Hematopoietic multipotent progenitor cell treated with erythropoietin and hydrocortisone succinate and interleukin-3 and kit ligand, for 6 days (in vitro differentiated cells): ENCODE results near the gene RAB14.
A peak's percentile ranks its signal among the peaks of the same experiment; 100 is the strongest.

Experiments used
- DNase-seq: peaks from one replicate; pipeline ENCODE4 v3.0.0-alpha.2; 2015

RAB14 gene

DNA sequence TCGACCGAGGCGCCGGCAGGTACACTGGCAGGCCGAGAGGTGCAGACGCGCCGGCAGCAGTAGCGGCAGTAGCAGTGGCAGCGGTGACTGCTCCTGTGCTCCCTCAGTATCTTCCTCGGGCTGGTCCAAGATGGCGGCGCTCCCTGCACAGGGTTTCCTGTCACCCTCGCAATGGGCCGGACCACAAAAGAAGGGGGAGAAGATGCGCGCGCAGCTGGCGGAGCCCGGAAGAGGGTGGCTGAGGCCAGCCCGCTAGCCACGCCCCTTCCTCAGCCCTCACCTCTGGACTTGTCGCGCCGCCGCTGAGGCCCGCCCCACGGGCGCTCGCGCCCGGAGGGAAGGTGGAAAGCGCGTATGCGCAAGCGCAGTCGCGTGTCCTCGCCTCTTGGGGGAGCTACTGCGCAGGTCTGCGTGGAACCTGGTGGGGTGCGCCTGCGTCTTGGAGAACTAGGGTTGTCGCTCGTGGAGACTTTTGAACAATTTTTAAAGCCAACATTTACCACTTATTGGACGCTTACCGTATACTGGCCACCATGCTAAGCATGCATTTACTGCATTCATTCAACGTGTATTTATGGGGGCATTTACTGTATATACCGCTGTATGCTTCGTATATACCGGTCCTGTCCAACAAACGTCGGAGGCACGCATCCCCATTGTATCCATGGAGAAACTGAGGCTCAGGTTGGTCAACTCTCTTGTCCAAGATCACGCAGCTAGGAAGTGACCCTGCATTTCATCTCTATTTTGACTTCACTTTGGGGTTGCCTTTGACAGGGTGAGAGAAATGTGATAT, at the start of gene RAB14:
TSS of gene RAB14 (minus strand) at position 132 of the 796 bp plus-strand sequence. CDS start 8,457 bp downstream, outside the sequence.
- DNase-seq = peak; percentile 100

DNA sequence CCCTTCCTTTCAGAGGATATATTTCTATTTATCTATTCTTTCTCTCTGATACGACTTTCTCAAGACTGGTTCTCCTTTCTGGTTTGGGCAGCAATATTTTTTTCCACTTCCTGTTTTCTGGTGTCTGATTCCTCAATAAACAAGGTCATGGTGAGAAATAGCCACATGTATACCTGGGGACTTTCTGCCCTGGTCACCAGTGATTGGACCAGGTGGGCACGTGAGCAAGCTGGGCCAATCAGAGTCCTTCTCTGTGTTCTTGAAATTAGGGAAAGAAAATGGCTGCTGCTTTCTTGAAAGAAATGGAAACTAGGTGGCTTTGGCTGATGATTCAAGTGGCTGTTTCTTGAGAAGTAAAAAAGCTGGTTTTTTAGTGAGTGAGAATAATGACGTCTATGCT, 47.9 kb upstream of the RAB14 start:
- peak; percentile 47 for DNase-seq

DNA sequence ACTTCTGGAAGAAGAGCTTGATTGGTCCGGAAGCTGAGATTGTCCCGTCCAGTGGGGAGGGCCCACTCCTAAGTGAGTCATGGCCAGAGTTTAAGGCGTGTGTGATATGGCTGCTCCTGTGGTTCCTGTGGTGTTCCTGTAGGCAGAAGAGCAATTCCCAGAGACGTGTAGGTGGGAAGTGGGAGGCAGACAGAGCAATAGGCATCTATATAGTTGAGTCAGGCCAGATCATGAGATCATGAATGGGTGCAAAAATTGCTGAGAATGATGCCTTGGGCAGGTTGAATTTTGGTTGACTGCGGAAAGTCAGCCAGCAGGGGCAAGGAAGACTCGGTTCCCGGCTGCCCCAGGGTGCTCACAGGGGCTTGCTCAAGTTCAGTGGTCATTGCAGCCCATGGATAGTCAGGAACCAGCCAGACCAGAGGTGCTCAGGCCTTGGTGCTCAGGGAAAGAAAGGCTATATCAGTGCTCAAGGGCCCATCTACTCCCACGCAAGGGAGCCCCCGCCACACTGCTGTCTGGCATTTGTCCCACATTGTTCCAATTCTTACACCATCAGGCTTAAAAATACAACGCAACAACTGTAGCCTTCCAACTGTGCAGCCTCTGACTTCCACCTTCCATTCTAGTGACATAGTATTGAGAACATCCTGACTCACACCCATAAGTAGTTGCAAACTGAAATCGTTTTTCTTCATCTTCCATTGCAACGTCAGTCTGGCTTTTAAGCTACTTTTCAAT, 45.3 kb upstream of the RAB14 start:
- no peak for DNase-seq

DNA sequence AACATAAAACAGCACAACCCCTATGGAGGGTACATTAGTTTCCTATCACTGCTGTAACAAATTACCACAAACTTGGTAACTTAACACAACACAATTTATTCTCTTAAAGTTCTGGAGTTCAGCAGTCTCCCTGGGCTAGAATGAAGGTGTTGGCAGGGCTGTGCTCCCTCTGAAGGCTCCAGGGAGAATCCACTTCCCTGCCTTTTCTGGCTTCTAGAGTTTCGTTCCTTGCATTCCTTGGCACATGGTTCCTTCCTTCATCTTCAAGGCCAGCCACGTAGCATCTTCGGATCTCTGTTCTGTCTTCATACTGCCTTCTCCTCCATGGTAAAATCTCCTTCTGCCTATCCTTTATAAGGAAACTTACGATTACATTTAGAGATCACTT, 41.3 kb upstream of the RAB14 start:
- no peak for DNase-seq

DNA sequence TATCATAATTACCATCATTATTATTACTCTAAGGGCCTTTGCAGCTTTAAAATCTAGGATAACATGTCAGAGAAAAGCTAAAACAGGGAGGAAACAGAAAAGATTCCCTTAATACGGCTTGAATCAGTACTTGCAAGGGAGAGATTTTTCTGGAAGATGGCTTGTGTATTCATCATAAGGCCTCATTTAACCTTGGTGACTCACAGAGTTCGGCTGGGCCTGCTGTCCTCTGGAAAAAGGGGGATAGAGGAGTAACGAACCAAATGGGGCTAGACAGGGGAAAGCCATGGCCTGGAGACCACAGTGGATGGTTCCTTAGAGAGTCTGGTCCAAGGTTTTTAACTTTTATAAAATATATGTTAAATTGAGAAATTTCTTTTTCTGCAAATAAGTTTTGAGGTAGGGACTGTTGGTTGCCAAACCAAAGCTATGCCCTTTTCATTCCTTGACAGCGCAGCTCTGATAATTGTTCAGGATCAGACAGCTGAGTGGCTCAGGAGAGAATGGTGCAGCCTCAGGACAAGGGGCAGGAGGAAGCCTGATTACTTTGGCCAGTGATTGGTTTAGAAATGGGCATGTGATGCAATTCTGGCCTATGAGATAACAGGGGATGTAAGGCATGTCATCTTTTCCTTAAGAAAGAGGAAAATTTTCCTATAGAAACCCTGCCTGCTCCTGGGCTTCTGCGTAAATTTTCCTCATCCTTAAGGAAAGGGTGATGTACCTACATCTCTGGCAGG, 40.7 kb upstream of the RAB14 start:
- no peak for DNase-seq

DNA sequence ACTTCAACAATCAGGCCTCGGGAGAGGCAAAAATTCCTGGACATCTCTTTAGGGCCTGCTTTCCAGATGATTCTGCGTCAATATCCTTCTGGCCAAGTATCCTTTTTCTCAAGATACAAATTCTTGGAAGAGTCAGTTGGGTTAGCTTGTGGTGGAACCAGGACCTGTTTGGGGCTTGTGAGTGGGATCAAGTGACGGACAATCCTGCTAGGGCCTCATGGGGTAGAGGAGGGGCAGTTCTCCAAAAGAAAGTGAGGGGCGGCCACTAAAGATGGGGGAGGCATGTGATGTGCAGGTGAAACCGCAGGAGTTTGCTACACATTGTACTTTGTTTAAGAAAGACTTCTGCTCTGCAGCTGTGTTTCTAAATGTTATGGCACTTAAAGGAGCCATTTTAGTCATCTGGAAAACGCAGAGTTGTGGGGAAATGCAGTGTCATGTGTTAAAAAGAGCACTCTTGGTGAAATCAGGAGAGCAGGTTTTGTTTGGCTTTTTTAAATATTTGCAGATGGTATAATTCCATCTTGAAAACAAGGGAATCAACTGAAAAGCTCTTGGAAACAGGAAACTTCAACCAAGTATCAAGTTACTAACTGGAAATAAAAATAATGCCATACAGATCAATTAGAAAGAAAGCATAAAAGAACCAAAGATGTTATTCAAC, 38.9 kb upstream of the RAB14 start:
- no peak for DNase-seq

DNA sequence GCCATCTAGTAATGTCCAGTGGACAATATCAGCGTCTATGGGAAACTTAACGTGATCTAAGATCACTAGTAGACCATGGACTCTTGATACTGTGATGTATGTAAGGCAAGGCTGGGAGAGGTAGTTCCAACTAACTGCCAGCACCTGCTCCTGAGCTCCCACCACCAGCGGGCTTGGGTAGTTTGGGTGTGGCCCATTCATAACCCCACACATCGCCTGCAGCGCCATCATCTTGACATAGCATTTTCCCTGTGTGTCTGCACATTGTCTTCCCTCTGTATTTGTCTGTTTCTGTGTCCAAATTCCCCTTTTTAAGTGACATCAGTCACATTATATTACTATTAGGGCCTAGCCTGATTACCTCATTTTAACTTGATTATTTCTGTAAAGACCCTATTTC, 38.2 kb upstream of the RAB14 start:
- no peak for DNase-seq

DNA sequence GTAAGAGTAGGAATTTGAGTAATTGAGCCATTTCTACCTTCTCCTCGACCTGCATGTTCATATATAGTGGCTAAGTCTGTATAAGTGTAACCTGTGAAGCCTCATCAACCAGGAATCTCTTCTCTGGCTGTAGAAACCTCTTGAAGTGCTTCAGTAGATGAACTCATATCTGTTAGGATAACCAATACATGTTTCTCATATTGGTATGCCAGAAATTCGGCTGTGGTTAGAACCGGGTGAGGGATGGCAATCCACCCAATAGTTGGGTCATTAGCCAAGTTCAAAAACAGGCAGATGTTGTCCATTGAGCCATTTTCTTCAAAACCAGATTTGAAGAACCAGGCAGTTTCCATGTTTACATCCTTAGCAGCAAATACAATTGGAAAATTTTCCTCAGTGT, 37.4 kb upstream of the RAB14 start:
- no peak for DNase-seq

DNA sequence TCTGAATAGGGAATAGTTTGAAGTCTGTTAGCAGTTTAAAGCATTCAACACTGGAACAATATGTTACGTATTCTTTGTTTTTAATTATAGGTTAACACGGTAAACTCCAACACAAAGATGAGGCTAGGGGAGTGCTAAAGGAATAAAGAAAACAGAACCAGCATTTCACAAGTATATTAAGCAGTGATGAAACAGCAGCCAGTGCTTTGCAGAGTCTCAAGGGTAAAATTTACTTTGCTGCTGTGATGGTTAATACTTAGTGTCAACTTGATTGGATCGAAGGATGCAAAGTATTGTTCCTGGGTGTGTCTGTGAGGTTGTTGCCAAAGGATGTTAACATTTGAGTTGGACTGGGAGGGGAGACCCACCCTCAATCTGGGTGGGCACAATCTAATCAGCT, 36.2 kb upstream of the RAB14 start:
- DNase-seq = no peak

DNA sequence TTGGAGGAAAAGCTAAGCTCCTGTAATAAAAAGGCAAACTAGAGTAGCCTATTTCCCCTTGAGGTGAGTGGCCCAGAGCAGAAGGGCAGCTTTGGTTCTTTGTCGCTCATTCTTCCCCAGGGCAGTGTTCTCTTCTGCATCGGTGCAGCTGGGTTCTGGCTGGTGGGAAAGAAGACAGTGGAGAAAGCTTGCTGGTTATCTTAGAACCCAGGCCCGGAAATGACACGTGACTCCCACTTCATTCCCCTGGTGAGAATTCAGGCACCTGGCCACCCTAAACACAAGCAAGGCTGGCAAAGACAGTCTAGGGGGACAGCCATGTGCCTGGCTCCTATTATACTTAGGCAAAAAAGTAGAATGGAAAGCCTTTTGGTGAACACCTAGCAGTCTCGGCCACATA, 33.8 kb upstream of the RAB14 start:
- DNase-seq = no peak

DNA sequence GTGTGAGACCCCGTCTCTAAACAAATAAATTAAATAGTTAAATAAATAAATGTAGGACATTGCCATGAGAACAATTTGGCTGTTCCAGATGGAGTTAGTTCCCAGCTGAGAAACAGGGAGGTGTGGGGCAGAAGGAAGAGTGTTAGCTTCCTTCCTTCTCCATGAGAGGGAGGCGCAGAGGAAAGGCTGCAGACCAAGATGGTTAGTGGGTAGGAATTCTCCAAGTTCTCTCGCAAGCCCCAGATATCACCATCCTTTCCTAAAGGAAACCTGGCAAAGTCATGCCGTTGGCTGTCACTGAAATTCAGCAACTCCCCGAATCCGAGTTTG, 33.1 kb upstream of the RAB14 start:
- no peak for DNase-seq

DNA sequence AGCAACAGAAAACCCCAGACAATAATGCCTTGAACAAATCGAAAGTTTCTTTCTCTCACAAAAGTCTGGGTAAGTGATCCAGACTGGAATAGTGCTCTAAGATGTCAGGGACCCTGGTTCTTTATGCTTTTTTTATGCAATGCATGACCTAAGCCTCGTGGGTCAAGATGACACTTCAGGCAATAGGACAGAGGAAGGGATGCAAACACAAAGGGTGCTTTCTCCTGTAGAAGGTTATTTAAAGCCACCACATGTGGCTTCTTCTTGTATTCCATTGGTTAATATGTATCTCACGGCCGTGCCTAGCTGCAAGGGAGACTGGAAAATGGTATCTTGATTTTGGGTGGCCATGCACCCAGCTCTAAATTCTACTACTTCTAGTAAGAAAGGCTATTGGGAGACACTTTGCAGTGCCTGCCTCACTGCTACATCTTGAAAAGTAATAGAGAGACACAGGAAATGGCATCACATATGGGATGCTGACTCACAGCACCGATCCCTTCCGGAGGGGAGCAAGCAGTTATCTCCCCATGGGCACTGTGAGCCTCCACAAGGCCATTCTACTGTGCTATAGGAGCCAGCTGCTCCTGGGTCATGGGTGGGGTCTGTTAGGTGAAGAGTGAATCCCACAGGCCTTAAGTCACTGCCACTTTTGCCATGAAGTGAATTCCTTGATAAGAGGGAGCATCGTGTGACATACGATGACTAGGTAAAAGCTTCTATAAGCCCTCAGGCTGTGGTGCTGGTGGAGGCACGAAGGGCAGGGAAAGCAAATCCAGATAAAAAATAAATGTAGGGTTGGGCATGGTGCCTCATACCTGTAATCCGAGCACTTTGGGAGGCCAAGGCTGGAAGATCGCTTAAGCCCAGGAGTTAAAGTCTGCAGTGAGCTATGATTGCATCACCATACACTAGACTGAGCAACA, 32.5 kb upstream of the RAB14 start:
- DNase-seq = peak; percentile 60

DNA sequence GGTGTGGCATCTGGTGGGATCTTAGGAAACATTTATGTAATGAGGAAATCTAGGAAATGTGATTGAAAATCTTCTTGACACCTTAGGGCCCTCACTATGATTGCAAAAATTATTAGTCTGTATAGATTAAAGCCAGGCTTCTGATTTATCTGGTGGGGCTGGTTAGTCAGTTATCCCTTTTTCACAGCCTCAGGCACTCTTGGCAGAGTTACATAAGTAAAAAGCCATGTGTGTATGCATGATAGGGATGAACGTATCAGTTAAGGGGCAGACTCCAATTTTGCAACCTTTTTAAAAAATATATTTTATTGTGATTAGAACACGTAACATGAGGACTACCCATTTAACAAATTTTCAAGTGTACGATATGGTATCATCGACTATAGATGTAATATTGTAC, 30.6 kb upstream of the RAB14 start:
- DNase-seq = peak; percentile 56

DNA sequence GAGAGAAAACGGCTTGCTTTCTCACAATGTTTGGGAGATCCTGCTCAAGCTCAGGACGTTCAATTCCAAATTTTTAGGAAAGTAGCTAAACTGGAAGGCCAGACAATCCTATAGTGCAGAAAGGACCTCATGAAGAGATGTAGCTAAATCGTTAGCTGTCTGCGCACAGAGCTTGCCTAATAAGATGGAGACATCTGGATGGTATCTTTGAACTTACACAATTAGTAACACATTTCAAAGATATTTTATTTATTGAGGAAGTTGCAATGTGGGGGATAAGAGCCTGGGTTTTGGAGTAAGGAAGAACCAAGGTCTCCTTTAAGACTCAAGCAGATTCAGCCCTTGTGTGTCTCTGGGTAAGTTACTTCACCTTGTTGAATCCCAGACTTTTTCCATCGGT, 28.6 kb upstream of the RAB14 start:
- no peak for DNase-seq

DNA sequence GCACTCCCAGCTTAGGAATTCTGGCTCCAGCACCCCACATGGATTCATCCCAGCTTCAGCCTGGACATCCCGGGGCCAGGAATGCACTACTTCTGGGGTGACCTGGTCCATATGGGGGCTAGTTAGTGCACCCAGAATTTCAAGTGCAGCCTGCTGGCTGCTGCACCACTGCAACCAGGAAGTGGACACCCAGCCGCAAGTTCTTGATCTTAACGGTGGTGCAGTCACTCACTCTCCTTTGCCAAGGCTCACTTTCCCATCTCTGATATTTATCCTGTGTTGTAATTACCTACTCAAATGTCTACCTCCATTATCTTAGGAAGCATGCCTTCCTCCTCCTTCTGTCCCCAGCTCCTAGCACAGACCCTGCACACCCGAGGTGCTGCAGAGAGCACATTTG, 26.2 kb upstream of the RAB14 start:
- DNase-seq = peak; percentile 43

DNA sequence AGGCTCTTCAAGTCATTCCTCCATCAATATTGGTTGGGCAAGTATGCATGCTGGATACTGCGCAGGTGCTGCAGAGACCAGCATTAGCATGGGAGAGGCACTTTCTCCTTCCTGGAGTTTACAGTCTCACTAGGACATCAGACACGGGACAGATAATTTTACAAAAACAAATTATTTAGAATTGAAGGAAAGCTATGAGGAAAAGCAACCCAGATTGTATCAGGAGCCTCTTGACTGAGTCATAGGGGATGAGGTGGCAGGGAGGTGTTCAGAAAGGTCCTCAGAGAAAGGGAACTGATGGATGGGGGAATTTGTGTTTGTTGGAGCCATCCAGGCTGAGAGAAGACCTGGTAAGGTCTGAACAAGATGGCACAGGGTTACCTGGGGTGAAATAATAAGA, 24.5 kb upstream of the RAB14 start:
- no peak for DNase-seq

DNA sequence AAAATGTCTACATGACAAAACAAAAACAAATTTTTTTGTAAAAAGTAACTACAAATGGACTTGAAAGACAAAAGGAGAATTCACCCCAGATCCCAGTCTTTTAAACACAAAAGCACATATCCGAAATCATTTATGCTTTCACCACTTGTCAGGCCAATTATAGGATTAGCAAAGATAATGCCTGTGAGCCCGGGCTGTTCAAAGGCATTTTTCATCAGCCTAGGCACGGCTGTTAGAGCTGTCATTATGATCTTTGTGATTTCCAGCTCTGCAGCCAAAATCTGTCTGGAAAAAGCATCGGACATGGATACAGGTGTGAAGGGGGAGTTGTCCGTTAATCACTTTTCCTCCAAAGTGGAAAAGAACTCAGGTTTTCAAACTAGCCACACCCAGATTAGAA, 23.6 kb upstream of the RAB14 start:
- DNase-seq = no peak

DNA sequence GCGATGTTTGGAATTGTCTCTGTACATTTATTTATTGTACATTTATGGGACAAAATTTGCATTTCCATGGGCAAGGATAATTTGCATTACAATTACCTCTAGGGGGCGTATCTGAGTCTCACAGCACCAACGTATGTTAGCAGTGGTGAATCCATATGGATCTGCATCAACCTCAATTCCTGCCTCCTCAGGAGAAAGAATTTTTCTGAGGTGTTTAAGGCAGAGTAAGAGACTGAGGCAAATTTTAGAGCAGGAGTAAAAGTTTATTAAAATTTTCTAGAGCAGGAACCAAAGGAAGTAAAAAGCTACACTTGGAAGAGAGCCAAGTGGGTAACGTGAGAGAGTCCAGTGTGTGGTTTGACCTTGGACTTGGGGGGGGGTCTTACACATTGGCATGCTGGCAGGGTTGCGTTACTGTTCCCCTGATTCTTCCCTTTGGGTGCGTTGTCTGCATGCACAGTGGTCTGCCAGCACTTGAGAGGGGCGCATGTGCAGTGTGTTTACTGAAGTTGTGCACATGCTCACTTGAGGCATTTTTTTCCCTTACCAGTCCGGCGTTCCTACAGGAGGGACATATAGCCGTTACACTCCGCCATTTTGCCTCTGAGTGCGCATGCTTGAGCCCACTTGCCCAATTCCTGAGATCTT, 21.0 kb upstream of the RAB14 start:
- DNase-seq = peak; percentile 87

DNA sequence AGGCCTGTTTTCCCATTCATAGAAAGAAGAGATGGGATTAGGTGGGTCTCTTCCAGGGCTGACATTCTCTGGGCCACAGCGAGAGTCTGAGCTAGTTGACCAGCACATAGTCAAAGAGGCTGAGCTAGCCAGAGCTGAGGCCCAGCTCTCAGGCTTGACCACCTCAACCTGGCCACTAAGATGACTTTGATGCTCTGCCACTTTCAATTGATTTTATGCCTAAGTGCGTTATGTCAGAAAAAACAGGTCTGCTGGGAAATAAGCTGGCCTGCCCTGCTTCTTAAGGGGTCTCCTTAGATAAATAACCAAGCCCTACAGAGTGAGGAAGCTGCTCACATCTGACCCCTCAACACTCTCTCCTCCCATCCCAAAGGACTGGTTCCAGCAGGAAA, 20.0 kb upstream of the RAB14 start:
- no peak for DNase-seq

DNA sequence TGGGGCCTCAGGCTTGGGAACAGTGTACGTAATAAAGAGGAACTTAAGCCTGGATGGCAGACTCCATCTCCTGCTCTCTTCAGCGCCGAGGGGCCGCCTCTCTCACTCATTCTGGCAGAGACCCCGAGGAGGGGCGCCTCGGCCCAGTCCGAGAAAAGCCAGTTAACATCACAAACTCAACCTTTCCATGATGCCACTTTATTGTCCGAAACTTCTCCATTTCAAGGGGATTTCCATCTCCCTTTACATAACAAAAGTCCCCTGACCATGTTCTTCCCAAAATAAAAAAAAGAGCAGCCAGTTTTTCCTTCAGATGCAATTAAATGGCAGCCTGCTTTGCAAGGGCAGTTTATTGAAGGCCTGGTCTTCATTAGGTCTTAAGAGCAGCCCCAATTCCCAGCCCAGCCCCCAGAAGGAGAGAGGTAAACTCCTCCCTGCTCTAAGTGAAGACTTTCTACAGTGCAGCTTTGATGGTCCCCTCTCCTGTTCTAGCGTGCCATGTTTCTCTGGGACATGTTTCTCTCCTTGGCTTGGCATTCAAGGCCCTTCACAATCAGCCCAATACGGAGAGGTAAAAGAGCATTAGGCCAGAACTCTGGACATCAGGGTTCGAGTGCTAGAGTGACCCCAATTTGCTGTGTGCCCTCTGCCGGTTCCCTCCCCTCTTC, 19.5 kb upstream of the RAB14 start:
- no peak for DNase-seq

DNA sequence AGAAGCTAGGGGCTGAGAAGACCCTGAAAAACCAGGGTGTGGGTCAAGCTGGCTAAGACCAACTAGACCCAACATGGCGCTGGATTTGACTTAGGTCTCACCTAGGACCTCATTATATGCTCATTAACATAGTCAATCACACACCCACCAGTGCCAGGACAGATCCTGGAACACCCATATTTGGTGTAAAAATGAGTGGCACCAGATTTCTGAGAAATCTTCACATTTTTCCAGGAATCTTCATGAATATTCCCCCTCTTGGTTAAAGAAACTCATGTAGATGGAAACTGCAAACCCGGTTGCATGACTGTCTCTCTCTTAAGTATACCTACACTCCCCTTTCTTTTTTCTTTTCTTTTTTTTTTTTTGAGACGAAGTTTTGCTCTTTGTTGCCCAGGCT, 17.9 kb upstream of the RAB14 start:
- no peak for DNase-seq
